RWPE1 (cell line): ENCODE data around the gene EEIG1.
"Not testable (repeated sequence)": the region's sequence is repeated elsewhere in the genome, so short reads cannot be mapped to it uniquely, and the experiment has no call there.

Source experiments
- CTCF ChIA-PET: fragments of 350-600 bp; sonication (Branson Sonifier 250); formaldehyde crosslinking; extraction: SDS; loops from one replicate; lab custom pipeline; 2021; lab: Yijun Ruan, JAX
- POLR2A ChIA-PET: fragments of 400-600 bp; formaldehyde crosslinking; extraction: SDS; loops from one replicate; lab custom pipeline; 2020; ENCODE audit warnings: antibody characterized with exemption; ENCODE audit not compliant: low non-redundant PET; lab: Yijun Ruan, JAX
- DNase-seq: peaks from one replicate; pipeline ENCODE4 v3.0.0; 2012; ENCODE audit warnings: low spot score
- H3K27ac ChIP-seq: fragments of 450-650 bp; 2 replicates; pipeline ENCODE4 v1.5.1; 2017
- TF ChIP-seq, protein P1 (sequence below): fragments of 450-650 bp; conservative IDR thresholded peaks from 2 replicates; pipeline ENCODE4 v1.5.1; 2017; ENCODE audit warnings: low read depth, mild to moderate bottlenecking

EEIG1 gene

DNA sequence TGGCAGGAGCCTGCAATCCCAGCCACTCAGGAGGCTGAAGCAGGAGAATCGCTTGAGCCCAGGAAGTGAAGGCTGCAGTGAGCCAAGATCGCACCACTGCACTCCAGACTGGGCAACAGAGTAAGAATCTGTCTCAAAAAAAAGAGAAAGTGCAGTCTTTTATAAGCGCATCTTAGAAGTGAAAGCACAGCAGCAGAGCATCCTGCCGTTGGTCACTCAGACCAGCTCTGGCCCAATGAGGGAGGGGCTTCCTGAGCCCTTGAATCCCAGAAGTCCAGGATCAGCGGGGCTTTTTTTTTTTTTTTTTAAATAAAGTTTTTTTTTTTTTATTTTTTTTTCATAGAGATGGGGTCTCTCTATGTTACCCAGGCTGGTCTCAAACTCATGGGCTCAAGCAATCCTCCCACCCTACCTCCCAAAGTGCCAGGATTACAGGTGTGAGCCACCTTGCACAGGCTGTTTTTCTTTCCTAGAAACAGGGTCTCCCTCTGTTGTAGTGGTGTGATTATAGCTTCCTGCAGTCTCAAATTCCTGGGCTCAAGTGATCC is 44.0 kb upstream of the EEIG1 start:
- no peak for DNase-seq
- POLR2A ChIA-PET: no interaction called here
- CTCF ChIA-PET: interaction anchor here (0.7 to 1.1 kb wide), 3 partner anchors 10 to 81 kb away, joined by 3 to 5 read pairs (median 4); no protein-coding TSS in a partner anchor
- no peak overlapping the region for H3K27ac ChIP-seq
- TF ChIP-seq, protein P1, sequence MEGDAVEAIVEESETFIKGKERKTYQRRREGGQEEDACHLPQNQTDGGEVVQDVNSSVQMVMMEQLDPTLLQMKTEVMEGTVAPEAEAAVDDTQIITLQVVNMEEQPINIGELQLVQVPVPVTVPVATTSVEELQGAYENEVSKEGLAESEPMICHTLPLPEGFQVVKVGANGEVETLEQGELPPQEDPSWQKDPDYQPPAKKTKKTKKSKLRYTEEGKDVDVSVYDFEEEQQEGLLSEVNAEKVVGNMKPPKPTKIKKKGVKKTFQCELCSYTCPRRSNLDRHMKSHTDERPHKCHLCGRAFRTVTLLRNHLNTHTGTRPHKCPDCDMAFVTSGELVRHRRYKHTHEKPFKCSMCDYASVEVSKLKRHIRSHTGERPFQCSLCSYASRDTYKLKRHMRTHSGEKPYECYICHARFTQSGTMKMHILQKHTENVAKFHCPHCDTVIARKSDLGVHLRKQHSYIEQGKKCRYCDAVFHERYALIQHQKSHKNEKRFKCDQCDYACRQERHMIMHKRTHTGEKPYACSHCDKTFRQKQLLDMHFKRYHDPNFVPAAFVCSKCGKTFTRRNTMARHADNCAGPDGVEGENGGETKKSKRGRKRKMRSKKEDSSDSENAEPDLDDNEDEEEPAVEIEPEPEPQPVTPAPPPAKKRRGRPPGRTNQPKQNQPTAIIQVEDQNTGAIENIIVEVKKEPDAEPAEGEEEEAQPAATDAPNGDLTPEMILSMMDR: no peak

DNA sequence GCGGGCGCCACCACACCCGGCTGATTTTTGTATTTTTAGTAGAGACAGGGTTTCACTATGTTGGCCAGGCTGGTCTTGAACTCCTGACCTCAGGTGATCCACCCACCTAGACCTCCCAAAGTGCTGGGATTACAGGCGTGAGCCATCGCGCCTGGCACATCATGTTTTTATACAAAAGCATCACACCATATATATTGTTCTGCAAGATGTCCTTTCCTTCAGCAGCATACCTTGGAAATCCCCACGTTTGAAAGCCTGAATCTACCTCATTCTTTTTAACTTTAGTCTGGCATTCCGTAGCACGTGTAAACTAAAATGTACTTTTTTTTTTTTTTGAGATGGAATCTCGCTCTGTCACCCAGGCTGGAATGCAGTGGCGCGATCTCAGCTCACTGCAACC is 42.9 kb upstream of the EEIG1 start:
- POLR2A ChIA-PET, CTCF ChIA-PET, DNase-seq, H3K27ac ChIP-seq: not testable (repeated sequence)

DNA sequence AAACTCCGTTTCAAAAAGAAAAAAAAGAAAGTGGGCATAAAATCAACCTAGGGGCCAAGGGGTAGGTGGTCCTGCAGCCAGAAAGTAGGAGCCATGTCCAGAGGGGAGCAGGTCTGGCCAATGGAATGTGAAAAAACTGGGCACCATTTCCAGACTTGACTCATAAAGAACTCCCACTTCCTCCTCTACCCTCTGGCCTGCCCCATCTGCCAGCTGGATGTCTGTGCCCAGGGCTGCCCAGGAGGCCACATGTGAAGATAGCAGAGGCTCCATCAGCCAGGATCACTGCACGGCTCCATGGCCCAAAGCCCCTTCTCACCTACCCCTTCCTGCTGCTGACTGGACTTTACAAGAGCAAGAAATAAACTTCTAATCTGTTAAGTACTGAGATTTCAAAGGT is 42.1 kb upstream of the EEIG1 start:
- H3K27ac ChIP-seq: no peak overlapping the region
- POLR2A ChIA-PET: no interaction called here
- TF ChIP-seq, protein P1: no peak
- DNase-seq: no peak
- CTCF ChIA-PET: no interaction called here

GRCh38 chr9:128021098-128021497 is 40.3 kb upstream of the EEIG1 start:
- TF ChIP-seq, protein P1: no peak; the same call in 1 of the 2 replicates
- ChIA-PET POLR2A (no interaction called here), CTCF (interaction anchor here (0.6 to 1.4 kb wide), 3 partner anchors 14 to 82 kb away, joined by 3 to 9 read pairs (median 4); no protein-coding TSS in a partner anchor)
- DNase-seq: no peak
- no peak overlapping the region for H3K27ac ChIP-seq

DNA sequence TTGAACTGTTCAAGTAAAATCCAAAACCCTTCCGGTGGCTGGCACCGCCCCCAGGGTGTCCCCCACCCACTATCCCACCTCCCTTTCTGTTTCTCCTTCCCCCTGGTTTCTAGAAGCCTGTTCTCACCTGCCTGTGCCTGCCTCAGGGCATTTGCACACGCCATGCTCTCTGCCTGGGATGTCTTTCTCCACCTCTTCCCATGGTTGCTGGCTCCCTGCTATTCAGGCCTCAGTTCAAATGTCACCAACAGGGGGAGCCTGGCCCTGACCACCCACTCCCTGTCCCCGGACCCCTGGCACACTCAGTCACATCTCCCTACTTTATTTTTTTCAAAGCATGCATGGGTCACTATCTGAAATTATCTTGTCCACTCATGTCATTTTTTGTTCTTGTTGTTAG is 39.9 kb upstream of the EEIG1 start:
- CTCF ChIA-PET: interaction anchor here (1.4 kb wide), 1 partner anchor 15 kb away, joined by 9 read pairs; no protein-coding TSS in a partner anchor
- H3K27ac ChIP-seq: no peak overlapping the region
- POLR2A ChIA-PET: no interaction called here
- TF ChIP-seq, protein P1: no peak; the same call in 1 of the 2 replicates
- DNase-seq: no peak

- DNase-seq: no peak
- ChIA-PET POLR2A (no interaction called here), CTCF (interaction anchor here (1.0 kb wide), 1 partner anchor 102 kb away, joined by 3 read pairs; no protein-coding TSS in a partner anchor)
- no peak overlapping the region for H3K27ac ChIP-seq
- TF ChIP-seq, protein P1: no peak
Observed at GRCh38 chr9:128015696-128016095, 34.9 kb upstream of the EEIG1 start.

DNA sequence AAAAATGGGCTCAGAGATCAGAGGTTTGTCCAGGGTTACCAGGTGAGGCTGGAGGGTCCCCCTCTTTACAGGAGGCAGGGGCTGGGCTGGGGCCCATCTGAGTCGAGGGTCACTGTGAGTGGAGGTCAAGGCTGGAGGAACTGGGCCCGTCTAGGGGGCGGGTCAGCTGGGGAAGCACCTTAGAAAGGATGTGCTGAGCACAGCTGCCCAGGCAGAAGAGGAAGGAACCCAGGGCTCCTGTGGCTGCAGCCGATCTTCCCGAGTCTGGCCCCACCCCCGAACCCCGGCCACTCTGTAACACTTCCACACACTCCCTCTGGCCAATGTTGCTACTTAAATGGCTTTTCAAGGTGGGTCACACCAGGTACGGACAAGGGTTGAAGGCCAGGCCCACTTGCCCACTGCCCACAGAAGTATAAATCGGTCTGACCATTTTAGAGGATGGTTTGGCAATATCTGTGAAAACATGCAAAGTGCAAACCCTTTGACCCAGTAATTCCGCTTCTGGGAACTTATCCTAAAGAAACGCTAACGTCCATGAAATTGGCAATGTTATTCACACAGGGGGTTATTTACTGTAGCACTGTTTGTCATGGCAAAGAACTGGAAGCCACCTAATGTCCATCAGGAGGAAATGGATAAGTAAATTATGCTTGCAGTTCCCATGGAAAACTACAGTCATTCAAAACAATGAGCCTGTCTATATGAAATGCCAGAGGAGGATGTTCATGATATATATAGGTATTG is 30.5 kb upstream of the EEIG1 start:
- TF ChIP-seq, protein P1: no peak
- no peak for DNase-seq
- H3K27ac ChIP-seq: no peak overlapping the region
- CTCF ChIA-PET: no interaction called here
- POLR2A ChIA-PET: no interaction called here
